OCI-LY7 (cell line): Measurements from ENCODE around the gene HMGXB4. TPM values are rescaled to one million over a fixed set of nuclear protein-coding genes. Genes with fewer than 3 reads are reported as not detected.

Experiments used
- BruUV-seq: library from RNA; stranded (reverse); fragments of 400-500 nt; replicated peaks from 2 replicates; lab custom pipeline; 2021; lab: Mats Ljungman, UMichigan
- CTCF ChIA-PET: fragments of 300-600 bp; sonication (Branson Sonifier 250); formaldehyde crosslinking; loops from one replicate; lab custom pipeline; 2022; ENCODE audit warnings: antibody characterized with exemption; ENCODE audit not compliant: unreplicated experiment; lab: Charles Lee
- POLR2A ChIA-PET: fragments of 300-600 bp; sonication (Branson Sonifier 250); formaldehyde crosslinking; loops from one replicate; lab custom pipeline; 2022; ENCODE audit warnings: antibody characterized with exemption; lab: Charles Lee
- DNase-seq: peaks from one replicate; pipeline ENCODE4 v3.0.0-alpha.2; 2015; ENCODE audit warnings: low spot score
- H2AFZ ChIP-seq: fragments of 200-600 bp; sonication (generic), shearing (Covaris generic); 2 replicates; pipeline ENCODE4 v1.6.1; 2014; ENCODE audit warnings: mild to moderate bottlenecking, antibody characterized with exemption, low read length, moderate library complexity
- H3K27ac ChIP-seq: fragments of 200-600 bp; sonication (generic); 2 replicates; pipeline ENCODE4 v1.5.1; 2014; ENCODE audit warnings: mixed run types, low read depth, mild to moderate bottlenecking, moderate library complexity, low read length, inconsistent platforms; ENCODE audit not compliant: poor library complexity, severe bottlenecking
- H3K36me3 ChIP-seq: fragments of 200-600 bp; sonication (generic); 2 replicates; pipeline ENCODE4 v1.6.1; 2014; ENCODE audit warnings: mild to moderate bottlenecking, antibody characterized with exemption, low read length, moderate library complexity, mixed read lengths; ENCODE audit not compliant: insufficient read depth
- H3K4me1 ChIP-seq: fragments of 200-600 bp; sonication (generic); 2 replicates; pipeline ENCODE4 v1.5.1; 2014; ENCODE audit warnings: mild to moderate bottlenecking, low read length; ENCODE audit not compliant: insufficient read depth, poor library complexity, severe bottlenecking
- H3K4me2 ChIP-seq: fragments of 200-600 bp; sonication (generic); 2 replicates; pipeline ENCODE4 v1.6.1; 2014; ENCODE audit warnings: mild to moderate bottlenecking, low read length
- H3K4me3 ChIP-seq: fragments of 200-600 bp; sonication (generic); 2 replicates; pipeline ENCODE4 v1.5.1; 2014; ENCODE audit warnings: mild to moderate bottlenecking, low read depth, low read length; ENCODE audit not compliant: poor library complexity, severe bottlenecking
- H3K79me2 ChIP-seq: fragments of 200-600 bp; sonication (generic); 2 replicates; pipeline ENCODE4 v1.6.1; 2016; ENCODE audit warnings: low read depth, mild to moderate bottlenecking, low read length, moderate library complexity, mixed read lengths; ENCODE audit not compliant: insufficient read depth
- H3K9me2 ChIP-seq: fragments of 200-600 bp; sonication (generic); 2 replicates; pipeline ENCODE4 v1.6.1; 2016; ENCODE audit warnings: mild to moderate bottlenecking, low read length, mixed read lengths; ENCODE audit not compliant: insufficient read depth
- H3K9me3 ChIP-seq: fragments of 200-600 bp; sonication (generic); 2 replicates; pipeline ENCODE4 v1.6.1; 2014; ENCODE audit warnings: mild to moderate bottlenecking, mixed run types, low read length, mixed read lengths
- H4K20me1 ChIP-seq: fragments of 200-600 bp; sonication (generic); 2 replicates; pipeline ENCODE4 v1.6.1; 2014; ENCODE audit warnings: mild to moderate bottlenecking, antibody characterized with exemption, low read length, moderate library complexity, mixed read lengths; ENCODE audit not compliant: insufficient read depth
- CTCF ChIP-seq: fragments of 200-600 bp; sonication (generic); conservative IDR thresholded peaks from 2 replicates; pipeline ENCODE4 v1.5.1; 2014; ENCODE audit warnings: mild to moderate bottlenecking, antibody characterized with exemption, low read length, moderate library complexity, mixed read lengths
- EZH2phosphoT487 ChIP-seq: fragments of 200-600 bp; sonication (generic); IDR thresholded peaks from 2 replicates; pipeline ENCODE4 v1.6.1; 2018; ENCODE audit warnings: low read depth, borderline replicate concordance, mild to moderate bottlenecking, mixed run types, antibody characterized with exemption, low read length, moderate library complexity, mixed read lengths
- intact Hi-C: fragments of 100-400 bp; cut with micrococcal nuclease; formaldehyde crosslinking; loops from one replicate; pipeline ENCODE4 v1.10.0; 2022; ENCODE audit not compliant: unreplicated experiment
- total RNA-seq, 2 experiments: library from RNA; depleted of rRNA in 1 of 2; stranded (reverse); fragments of >200 nt in 1 of 2; shearing (Covaris generic) in 1 of 2; gene quantifications; 2 replicates each; pipeline ENCODE4 v1.2.3, GENCODE V29; 2014 to 2022

HMGXB4 gene
- total RNA-seq, 2 experiments from 2014 or later = 25.2 to 46.9 TPM

- H3K4me3 ChIP-seq = no peak overlapping the region
- H3K27ac ChIP-seq = no peak overlapping the region
- no peaks in the 10 kb centered on the region for H3K4me1 ChIP-seq
- H3K9me3 ChIP-seq = no peaks in the 10 kb centered on the region
- intact Hi-C loops = no loop called here
- no peaks in the 10 kb centered on the region for H4K20me1 ChIP-seq
- H2AFZ ChIP-seq = no peak overlapping the region
- no peaks in the 10 kb centered on the region; the same call in 1 of the 2 replicates for H3K36me3 ChIP-seq
- ChIA-PET CTCF (no interaction called here), POLR2A (no interaction called here)
- no peak for DNase-seq
- TF ChIP-seq CTCF (no peak), EZH2phosphoT487 (no peak)
- H3K79me2 ChIP-seq = no peaks in the 10 kb centered on the region
- no TSS peak for BruUV-seq
- no peak overlapping the region for H3K4me2 ChIP-seq
- no peaks in the 10 kb centered on the region for H3K9me2 ChIP-seq
Observed at GRCh38 chr22:35316751-35317150, 59.5 kb downstream of the HMGXB4 start.

- no peaks in the 10 kb centered on the region for H3K9me2 ChIP-seq
- H3K4me3 ChIP-seq = no peak overlapping the region
- ChIA-PET POLR2A (no interaction called here), CTCF (no interaction called here)
- no peaks in the 10 kb centered on the region; the same call in 1 of the 2 replicates for H3K36me3 ChIP-seq
- H3K4me2 ChIP-seq = no peak overlapping the region
- intact Hi-C loops = no loop called here
- no peak overlapping the region for H3K27ac ChIP-seq
- no peaks in the 10 kb centered on the region for H3K4me1 ChIP-seq
- H2AFZ ChIP-seq = no peak overlapping the region
- DNase-seq = no peak
- no peaks in the 10 kb centered on the region for H3K9me3 ChIP-seq
- no peaks in the 10 kb centered on the region for H3K79me2 ChIP-seq
- no peaks in the 10 kb centered on the region for H4K20me1 ChIP-seq
- no peak for TF ChIP-seq EZH2phosphoT487
- no peak for TF ChIP-seq CTCF
- no TSS peak for BruUV-seq
Observed at GRCh38 chr22:35317680-35318290, 60.5 kb downstream of the HMGXB4 start.
